Activated CD8-positive, alpha-beta T cell treated with anti-CD3 and anti-CD28 coated beads for 36 hours (primary cell): ENCODE results near the gene CDC14B. TPM values are rescaled to one million over a fixed set of nuclear protein-coding genes. Genes with fewer than 3 reads are reported as not detected.
"Not testable (repeated sequence)": the region's sequence is repeated elsewhere in the genome, so short reads cannot be mapped to it uniquely, and the experiment has no call there.

Experiments used
- ATAC-seq: fragments of 200-7000 bp; cut with Tn5 transposase; one replicate; pipeline ENCODE4 v1.10.0; 2021; ENCODE audit warnings: mild to moderate bottlenecking, moderate library complexity
- CTCF ChIA-PET: fragments of 350-600 bp; sonication (Branson Sonifier 250); formaldehyde crosslinking; loops from one replicate; lab custom pipeline; 2021; ENCODE audit warnings: antibody characterized with exemption; lab: Charles Lee
- POLR2A ChIA-PET: fragments of 350-600 bp; sonication (Branson Sonifier 250); formaldehyde crosslinking; loops from one replicate; lab custom pipeline; 2021; ENCODE audit warnings: antibody characterized with exemption; lab: Charles Lee
- DNase-seq: peaks from one replicate; pipeline ENCODE4 v3.0.0-alpha.2; 2020
- H3K27ac Mint-ChIP-seq: one replicate; pipeline ENCODE4 v1.8.0; 2021; ENCODE audit warnings: mild to moderate bottlenecking, mixed read lengths
- H3K27me3 Mint-ChIP-seq: one replicate; pipeline ENCODE4 v1.8.0; 2021; ENCODE audit warnings: mixed read lengths
- H3K36me3 Mint-ChIP-seq: one replicate; pipeline ENCODE4 v1.8.0; 2021; ENCODE audit warnings: low read depth, mixed read lengths
- H3K4me1 Mint-ChIP-seq: one replicate; pipeline ENCODE4 v1.8.0; 2021; ENCODE audit warnings: low read depth, mixed read lengths
- H3K4me3 Mint-ChIP-seq: one replicate; pipeline ENCODE4 v1.8.0; 2021; ENCODE audit warnings: mild to moderate bottlenecking, moderate library complexity, mixed read lengths
- H3K9me3 Mint-ChIP-seq: one replicate; pipeline ENCODE4 v1.8.0; 2021; ENCODE audit warnings: mixed read lengths
- intact Hi-C: fragments of 100-400 bp; cut with micrococcal nuclease; formaldehyde crosslinking; loops from one replicate; pipeline ENCODE4 v1.10.0; 2022
- total RNA-seq, 2 experiments: library from RNA; stranded (reverse); gene quantifications; one replicate each; pipeline ENCODE4 v1.2.3, GENCODE V29; 2021
- TF ChIP-seq, protein P1 (sequence below): fragments of 200-600 bp; IDR thresholded peaks from one replicate; pipeline ENCODE4 v1.8.0; 2022; ENCODE audit warnings: antibody characterized with exemption, mild to moderate bottlenecking

The CDC14B gene
- total RNA-seq, 2 experiments from 2014 or later = 0.27 to 0.54 TPM

DNA sequence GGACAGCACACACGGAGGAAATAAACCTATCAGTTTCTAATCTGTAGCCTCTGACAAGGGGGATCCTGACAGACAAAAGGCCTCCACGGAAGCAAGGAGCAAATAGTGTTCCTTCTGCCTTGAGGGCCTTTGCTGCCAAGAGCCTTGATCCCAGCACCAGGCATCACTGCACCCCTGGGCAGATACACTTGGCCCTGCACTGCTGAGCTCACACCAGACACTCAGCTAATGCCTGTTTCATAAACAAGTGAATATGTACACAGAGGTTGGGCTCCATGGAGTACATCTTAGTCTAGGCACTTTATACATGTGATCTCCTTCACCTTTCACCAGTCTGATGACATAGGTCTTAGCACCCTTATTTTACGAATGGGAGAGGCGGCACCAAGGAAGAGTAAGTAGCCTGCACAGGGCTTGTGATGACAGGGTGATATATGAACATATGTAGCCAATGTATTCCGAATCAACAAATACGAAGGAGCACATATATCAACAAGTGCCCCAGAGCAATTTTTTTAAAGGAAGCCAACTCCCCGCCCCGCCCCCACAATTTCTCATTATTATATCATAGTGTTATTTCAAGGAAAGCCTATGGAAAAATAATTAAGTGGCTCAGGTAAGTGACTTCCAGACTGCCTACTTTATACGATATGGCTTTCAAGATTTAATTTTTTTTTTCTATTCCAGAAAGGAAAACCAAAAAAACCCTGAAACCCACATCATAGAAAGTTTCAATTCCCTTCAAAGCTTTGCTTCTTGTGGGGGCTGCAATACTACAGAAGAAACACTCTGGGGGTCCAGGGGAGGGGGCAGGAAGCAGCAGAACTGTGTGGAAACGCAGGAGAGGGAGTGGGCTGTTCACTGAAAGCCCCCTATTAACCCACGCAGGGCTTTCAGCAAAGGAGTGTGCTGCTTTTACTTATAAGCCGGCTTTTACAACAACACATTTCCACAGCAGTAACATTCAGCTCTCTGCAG, 32.0 kb downstream of the CDC14B start:
- intact Hi-C loops = no loop called here
- H3K9me3 Mint-ChIP-seq = no peaks in the 10 kb centered on the region
- ChIA-PET POLR2A (no interaction called here), CTCF (no interaction called here)
- peaks cover 12% of the 10 kb centered on the region for H3K4me1 Mint-ChIP-seq
- no peak overlapping the region for H3K4me3 Mint-ChIP-seq
- H3K27me3 Mint-ChIP-seq = peaks cover 39% of the 10 kb centered on the region
- no peak for ATAC-seq
- H3K27ac Mint-ChIP-seq = no peak overlapping the region
- DNase-seq = no peak
- TF ChIP-seq, protein P1, sequence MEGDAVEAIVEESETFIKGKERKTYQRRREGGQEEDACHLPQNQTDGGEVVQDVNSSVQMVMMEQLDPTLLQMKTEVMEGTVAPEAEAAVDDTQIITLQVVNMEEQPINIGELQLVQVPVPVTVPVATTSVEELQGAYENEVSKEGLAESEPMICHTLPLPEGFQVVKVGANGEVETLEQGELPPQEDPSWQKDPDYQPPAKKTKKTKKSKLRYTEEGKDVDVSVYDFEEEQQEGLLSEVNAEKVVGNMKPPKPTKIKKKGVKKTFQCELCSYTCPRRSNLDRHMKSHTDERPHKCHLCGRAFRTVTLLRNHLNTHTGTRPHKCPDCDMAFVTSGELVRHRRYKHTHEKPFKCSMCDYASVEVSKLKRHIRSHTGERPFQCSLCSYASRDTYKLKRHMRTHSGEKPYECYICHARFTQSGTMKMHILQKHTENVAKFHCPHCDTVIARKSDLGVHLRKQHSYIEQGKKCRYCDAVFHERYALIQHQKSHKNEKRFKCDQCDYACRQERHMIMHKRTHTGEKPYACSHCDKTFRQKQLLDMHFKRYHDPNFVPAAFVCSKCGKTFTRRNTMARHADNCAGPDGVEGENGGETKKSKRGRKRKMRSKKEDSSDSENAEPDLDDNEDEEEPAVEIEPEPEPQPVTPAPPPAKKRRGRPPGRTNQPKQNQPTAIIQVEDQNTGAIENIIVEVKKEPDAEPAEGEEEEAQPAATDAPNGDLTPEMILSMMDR = no peak
- no peaks in the 10 kb centered on the region for H3K36me3 Mint-ChIP-seq

GRCh38 chr9:96585426-96585825, 34.2 kb downstream of the CDC14B start:
- TF ChIP-seq, protein P1 = no peak
- Mint-ChIP-seq H3K27me3 (peaks cover 31% of the 10 kb centered on the region), H3K27ac (no peak overlapping the region), H3K4me3 (no peak overlapping the region), H3K4me1 (peaks cover 12% of the 10 kb centered on the region), H3K36me3 (no peaks in the 10 kb centered on the region), H3K9me3 (no peaks in the 10 kb centered on the region)
- ATAC-seq = no peak
- ChIA-PET POLR2A (no interaction called here), CTCF (no interaction called here)
- intact Hi-C loops = no loop called here
- DNase-seq = no peak

DNA sequence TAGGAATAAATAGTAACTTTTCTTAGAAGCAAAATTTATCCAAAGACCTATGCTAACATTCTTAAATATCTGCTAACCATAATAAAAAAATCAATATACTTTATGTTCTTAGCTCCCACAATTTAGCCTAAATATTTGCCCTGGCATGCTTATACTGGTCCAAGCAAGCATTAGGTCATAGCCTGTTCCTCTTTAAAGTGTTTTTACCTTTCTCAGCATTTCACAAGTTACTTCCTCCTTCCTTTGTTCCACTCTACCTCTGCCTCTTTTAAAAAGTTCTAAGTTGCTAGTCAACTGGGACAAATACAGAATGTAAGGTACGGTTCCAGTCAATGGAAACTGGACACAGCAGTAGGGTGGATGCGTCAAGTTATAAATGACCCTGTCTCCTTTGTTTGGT, 37.4 kb downstream of the CDC14B start:
- H3K9me3 Mint-ChIP-seq, H3K27ac Mint-ChIP-seq, intact Hi-C loops, H3K4me3 Mint-ChIP-seq, ATAC-seq, POLR2A ChIA-PET, H3K36me3 Mint-ChIP-seq, DNase-seq, H3K4me1 Mint-ChIP-seq: not testable (repeated sequence)
- peaks cover 16% of the 10 kb centered on the region for H3K27me3 Mint-ChIP-seq
- CTCF ChIA-PET = interaction anchor here (0.8 kb wide), 1 partner anchor 36 kb away, joined by 3 read pairs; no protein-coding TSS in a partner anchor

GRCh38 chr9:96581786-96582185, 37.9 kb downstream of the CDC14B start:
- TF ChIP-seq, protein P1 = no peak
- Mint-ChIP-seq H3K27ac (no peak overlapping the region), H3K9me3 (no peaks in the 10 kb centered on the region), H3K36me3 (no peaks in the 10 kb centered on the region), H3K4me3 (no peak overlapping the region), H3K27me3 (peaks cover 13% of the 10 kb centered on the region), H3K4me1 (no peaks in the 10 kb centered on the region)
- ATAC-seq (no peak), DNase-seq (no peak)
- intact Hi-C loops = no loop called here
- POLR2A ChIA-PET = no interaction called here
- CTCF ChIA-PET = interaction anchor here (0.8 to 1.0 kb wide), 2 partner anchors 37 to 256 kb away, joined by 3 read pairs; no protein-coding TSS in a partner anchor

DNA sequence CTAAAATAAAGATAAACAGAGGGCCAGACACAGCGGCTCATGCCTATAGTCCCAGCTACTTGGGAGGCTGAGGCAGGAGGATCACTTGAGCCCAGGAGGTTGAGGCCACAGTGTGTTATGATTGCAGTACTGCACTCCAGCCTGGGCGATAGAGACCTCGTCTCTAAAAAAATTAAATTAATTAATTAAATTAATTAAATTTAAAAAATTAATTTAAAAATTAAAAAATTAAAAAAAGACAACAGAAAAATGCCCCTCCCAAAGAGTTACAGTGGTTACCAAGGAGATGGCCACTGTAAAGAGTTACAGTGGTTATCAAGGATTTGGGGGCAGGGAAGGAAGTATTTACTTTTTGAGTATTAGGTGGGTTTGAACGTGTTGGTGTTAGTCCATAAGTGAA, 38.3 kb downstream of the CDC14B start:
- CTCF ChIA-PET = interaction anchor here (1.0 kb wide), 1 partner anchor 255 kb away, joined by 3 read pairs; no protein-coding TSS in a partner anchor
- Mint-ChIP-seq H3K27me3 (peaks cover 13% of the 10 kb centered on the region), H3K36me3 (no peaks in the 10 kb centered on the region), H3K4me1 (no peaks in the 10 kb centered on the region), H3K27ac (no peak overlapping the region), H3K4me3 (no peak overlapping the region), H3K9me3 (no peaks in the 10 kb centered on the region)
- ATAC-seq (no peak), DNase-seq (no peak)
- POLR2A ChIA-PET = no interaction called here
- TF ChIP-seq, protein P1 = no peak
- intact Hi-C loops = no loop called here
